Neural crest cell (in vitro differentiated cells): ENCODE measurements around the gene DCHS2. TPM values are rescaled to one million over a fixed set of nuclear protein-coding genes. Genes with fewer than 3 reads are reported as not detected.

ENCODE experiments used
- DNase-seq: peaks from one replicate; pipeline ENCODE4 v3.0.0; 2021; ENCODE audit warnings: low read depth, mixed read lengths, low spot score
- H3K27ac Mint-ChIP-seq: one replicate; pipeline ENCODE4 v1.8.0; 2021; ENCODE audit warnings: mild to moderate bottlenecking, mixed read lengths; ENCODE audit not compliant: unreplicated experiment
- H3K27me3 Mint-ChIP-seq: 2 replicates; pipeline ENCODE4 v1.8.0; 2021; ENCODE audit warnings: low read depth, mild to moderate bottlenecking, mixed read lengths
- H3K36me3 Mint-ChIP-seq: 2 replicates; pipeline ENCODE4 v1.8.0; 2021; ENCODE audit warnings: low read depth, mild to moderate bottlenecking, mixed read lengths
- H3K4me1 Mint-ChIP-seq: 2 replicates; pipeline ENCODE4 v1.8.0; 2021; ENCODE audit warnings: mixed read lengths
- H3K4me3 Mint-ChIP-seq: one replicate; pipeline ENCODE4 v1.8.0; 2021; ENCODE audit warnings: mild to moderate bottlenecking, mixed read lengths
- H3K9me3 Mint-ChIP-seq: 2 replicates; pipeline ENCODE4 v1.8.0; 2021; ENCODE audit warnings: mixed read lengths
- total RNA-seq: library from RNA; stranded (reverse); gene quantifications from 2 replicates; pipeline ENCODE4 v1.2.1, GENCODE V29; 2021
- TF ChIP-seq, protein P1 (sequence below): fragments of 200-600 bp; sonication (generic); conservative IDR thresholded peaks from 2 replicates; pipeline ENCODE4 v1.5.0; 2021; ENCODE audit warnings: antibody characterized with exemption, mild to moderate bottlenecking

Gene DCHS2
- total RNA-seq, 1 donor from 2014 or later: 1.2 TPM

DNA sequence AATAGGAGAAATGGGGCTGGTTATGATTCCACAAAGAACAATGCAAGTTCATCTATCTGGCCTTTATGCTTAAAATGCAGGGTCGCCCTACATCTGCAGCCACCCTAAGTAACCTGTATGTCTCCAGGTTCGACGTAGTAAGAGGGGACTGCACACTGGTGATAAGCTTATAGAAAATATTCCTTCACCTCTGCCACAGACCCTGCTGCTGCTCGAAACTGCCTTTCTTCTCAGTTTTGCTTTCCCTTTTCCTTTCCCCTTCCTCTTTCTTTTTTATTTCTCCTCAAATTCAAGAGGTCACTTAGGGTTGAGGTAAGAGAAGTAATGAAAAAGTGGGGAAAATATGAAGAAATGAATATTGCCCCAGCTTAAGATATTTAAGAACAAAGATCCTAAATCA is 123.5 kb downstream of the DCHS2 start:
- no peaks in the 10 kb centered on the region for H3K36me3 Mint-ChIP-seq
- no peaks in the 10 kb centered on the region for H3K9me3 Mint-ChIP-seq
- DNase-seq: no peak
- no peaks in the 10 kb centered on the region for H3K27me3 Mint-ChIP-seq
- no peak overlapping the region for H3K27ac Mint-ChIP-seq
- peaks cover 8% of the 10 kb centered on the region for H3K4me1 Mint-ChIP-seq
- H3K4me3 Mint-ChIP-seq: no peak overlapping the region
- TF ChIP-seq, protein P1, sequence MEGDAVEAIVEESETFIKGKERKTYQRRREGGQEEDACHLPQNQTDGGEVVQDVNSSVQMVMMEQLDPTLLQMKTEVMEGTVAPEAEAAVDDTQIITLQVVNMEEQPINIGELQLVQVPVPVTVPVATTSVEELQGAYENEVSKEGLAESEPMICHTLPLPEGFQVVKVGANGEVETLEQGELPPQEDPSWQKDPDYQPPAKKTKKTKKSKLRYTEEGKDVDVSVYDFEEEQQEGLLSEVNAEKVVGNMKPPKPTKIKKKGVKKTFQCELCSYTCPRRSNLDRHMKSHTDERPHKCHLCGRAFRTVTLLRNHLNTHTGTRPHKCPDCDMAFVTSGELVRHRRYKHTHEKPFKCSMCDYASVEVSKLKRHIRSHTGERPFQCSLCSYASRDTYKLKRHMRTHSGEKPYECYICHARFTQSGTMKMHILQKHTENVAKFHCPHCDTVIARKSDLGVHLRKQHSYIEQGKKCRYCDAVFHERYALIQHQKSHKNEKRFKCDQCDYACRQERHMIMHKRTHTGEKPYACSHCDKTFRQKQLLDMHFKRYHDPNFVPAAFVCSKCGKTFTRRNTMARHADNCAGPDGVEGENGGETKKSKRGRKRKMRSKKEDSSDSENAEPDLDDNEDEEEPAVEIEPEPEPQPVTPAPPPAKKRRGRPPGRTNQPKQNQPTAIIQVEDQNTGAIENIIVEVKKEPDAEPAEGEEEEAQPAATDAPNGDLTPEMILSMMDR: no peak

DNA sequence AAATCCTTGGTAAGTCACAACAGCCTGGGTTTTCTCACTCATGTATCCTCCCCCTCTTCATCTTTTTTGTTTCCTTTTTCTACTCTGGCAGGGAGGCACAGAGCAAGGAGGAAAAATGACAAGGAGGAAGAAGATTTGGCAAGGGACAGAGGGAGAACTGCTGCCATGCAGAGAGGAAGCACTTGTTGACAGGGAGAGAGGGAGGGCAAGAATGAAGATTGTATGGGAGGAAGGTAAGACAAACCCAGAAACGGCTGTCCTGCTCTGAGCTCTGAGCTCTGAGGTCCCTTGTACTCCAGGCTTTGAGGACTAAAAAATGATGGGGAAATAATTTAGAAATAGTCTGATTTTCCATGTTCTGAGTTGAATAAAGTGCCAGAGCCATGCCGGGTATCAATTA is 123.9 kb downstream of the DCHS2 start:
- H3K4me1 Mint-ChIP-seq: peaks cover 8% of the 10 kb centered on the region
- H3K27ac Mint-ChIP-seq: no peak overlapping the region
- no peaks in the 10 kb centered on the region for H3K27me3 Mint-ChIP-seq
- TF ChIP-seq, protein P1: no peak
- no peak for DNase-seq
- no peaks in the 10 kb centered on the region for H3K9me3 Mint-ChIP-seq
- H3K36me3 Mint-ChIP-seq: no peaks in the 10 kb centered on the region
- H3K4me3 Mint-ChIP-seq: no peak overlapping the region

DNA sequence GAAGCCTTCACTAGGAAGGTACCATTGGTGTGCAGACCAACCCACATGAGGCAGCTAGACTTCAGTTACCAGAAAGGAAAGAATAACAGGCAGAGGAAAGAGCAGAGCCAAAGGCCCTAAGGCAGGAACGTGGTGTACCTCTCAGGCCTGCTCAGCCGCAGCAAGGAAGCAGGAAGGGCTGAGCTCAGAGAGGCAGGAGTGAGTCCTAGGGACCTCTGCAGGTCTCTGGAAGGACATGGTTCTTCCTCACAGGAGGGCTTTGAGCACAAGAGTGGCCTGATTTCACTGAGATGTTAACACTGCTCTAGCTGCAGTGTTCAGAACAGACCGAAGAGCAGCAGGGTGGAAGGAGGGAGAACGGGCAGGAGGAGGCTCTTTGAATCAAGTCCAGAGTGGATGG is 124.6 kb downstream of the DCHS2 start:
- no peaks in the 10 kb centered on the region for H3K27me3 Mint-ChIP-seq
- H3K9me3 Mint-ChIP-seq: no peaks in the 10 kb centered on the region
- TF ChIP-seq, protein P1: no peak
- no peaks in the 10 kb centered on the region for H3K36me3 Mint-ChIP-seq
- H3K4me1 Mint-ChIP-seq: peaks cover 8% of the 10 kb centered on the region
- DNase-seq: no peak
- peak overlapping the region; percentile 68 for H3K27ac Mint-ChIP-seq
- no peak overlapping the region for H3K4me3 Mint-ChIP-seq

DNA sequence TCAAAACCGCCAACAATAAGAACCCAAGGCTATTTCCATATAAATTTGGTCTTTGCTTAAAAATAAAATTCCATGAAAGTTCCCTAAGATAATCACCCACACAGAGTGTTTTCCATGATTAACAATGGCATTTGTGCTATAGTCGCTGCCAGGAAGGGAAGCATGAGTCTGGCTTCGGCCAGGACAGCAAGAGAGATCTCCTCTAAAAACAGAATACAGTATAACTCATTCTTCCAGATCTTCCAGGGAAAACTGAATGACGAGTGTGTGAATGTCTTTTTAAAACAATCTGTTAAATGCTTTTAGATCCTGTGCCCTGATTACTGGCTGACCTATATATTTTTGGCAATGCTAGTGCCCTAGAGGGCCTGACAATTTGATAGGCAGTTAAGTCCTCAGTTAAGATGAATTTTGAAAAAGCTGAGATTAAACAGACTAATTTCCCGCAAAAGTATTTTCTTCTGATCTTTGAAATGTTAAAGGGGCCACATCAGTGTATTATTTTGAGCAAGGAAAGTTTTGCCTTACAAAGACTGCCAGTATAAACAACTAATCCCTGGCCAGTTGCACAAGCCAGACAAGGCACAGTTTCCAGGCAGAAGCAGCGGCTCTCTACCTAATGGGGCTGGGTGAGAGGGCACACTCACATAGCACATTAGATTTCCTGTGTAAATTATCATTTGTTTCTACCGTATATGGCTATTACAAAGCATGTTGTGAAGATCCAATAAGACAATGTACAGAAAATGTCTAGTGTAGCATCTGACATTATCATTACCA is 127.3 kb downstream of the DCHS2 start:
- H3K4me1 Mint-ChIP-seq: peaks cover 8% of the 10 kb centered on the region
- H3K4me3 Mint-ChIP-seq: no peak overlapping the region
- H3K27me3 Mint-ChIP-seq: no peaks in the 10 kb centered on the region
- no peak overlapping the region for H3K27ac Mint-ChIP-seq
- H3K9me3 Mint-ChIP-seq: no peaks in the 10 kb centered on the region
- TF ChIP-seq, protein P1: no peak
- no peak for DNase-seq
- no peaks in the 10 kb centered on the region for H3K36me3 Mint-ChIP-seq

DNA sequence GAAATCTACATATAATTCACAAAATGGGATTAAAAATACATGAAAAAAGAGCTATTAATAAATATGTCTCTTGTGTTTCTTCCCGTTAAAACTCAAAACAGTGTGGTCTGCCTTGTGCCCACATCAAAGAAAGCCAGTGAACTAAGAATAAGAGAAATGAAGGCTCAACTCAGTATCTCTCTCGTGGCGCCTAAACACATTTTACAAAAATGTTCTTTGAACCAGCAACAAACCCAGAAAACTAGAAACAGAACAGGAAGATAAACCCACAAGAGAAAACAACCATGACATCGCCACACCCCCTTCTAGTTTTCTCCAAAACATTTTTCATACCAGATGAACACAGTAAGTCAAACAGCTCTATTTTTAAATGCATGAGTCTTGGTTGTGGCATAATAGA is 130.1 kb downstream of the DCHS2 start:
- no peak overlapping the region for H3K4me3 Mint-ChIP-seq
- TF ChIP-seq, protein P1: no peak
- H3K9me3 Mint-ChIP-seq: no peaks in the 10 kb centered on the region
- no peaks in the 10 kb centered on the region for H3K27me3 Mint-ChIP-seq
- no peak for DNase-seq
- no peak overlapping the region for H3K27ac Mint-ChIP-seq
- peaks cover 8% of the 10 kb centered on the region for H3K4me1 Mint-ChIP-seq
- no peaks in the 10 kb centered on the region for H3K36me3 Mint-ChIP-seq
